Activated CD4-positive, alpha-beta T cell treated with anti-CD3 and anti-CD28 coated beads for 24 hours (primary cell): Measurements from ENCODE around the gene DPH7.
"Not testable (repeated sequence)": the region's sequence is repeated elsewhere in the genome, so short reads cannot be mapped to it uniquely, and the experiment has no call there.

Experiments
- DNase-seq, 2 donors: peaks; one replicate each; pipeline ENCODE4 v3.0.0-alpha.2; 2020; ENCODE audit warnings: low read depth in 2 of 2

Gene DPH7

DNA sequence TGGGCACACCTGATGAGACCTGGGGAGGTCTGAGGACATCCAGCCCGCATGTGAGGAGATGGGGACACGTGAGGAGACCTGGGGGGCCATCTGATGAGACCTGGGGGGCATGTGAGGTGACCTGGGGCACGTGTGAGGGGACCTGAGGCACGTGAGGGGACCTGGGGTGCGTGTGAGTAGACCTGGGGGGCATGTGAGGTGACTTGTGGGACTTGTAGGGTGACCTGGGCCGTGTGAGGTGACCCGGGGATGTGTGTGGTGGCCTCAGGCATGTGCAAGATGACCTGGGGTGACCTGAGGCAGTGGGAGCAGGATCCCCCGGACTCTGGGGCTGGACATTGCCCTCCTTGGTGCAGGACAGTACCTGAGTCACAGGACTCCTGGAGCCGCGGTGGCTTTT, 59.2 kb downstream of the DPH7 start:
- no peak for DNase-seq

DNA sequence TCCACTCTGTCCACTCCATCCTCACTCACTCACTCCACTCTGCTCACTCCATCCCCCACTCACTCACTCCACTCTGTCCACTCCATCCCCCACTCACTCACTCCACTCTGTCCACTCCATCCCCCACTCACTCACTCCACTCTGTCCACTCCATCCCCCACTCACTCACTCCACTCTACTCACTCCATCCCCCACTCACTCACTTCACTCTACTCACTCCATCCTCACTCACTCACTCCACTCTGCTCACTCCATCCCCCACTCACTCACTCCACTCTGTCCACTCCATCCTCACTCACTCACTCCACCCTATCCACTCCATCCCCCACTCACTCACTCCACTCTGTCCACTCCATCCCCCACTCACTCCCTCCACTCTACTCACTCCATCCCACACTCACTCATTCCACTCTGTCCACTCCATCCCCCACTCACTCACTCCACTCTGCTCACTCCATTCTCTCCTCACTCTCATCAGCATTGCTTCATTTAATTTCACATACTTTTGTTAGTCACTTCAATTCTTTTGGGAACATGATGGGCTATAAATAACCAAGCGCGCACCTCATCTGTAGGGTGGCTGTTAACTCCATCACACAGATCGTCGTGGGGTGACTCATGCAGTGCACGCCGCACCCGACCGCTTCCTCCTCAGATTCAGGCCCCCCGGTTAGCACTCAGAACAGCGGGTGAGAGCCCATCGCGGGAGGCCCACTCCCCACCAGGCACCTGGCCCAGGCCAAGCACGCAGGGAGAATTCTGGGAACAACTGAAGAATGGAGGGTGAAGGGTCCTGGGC, 59.9 kb downstream of the DPH7 start:
- not testable (repeated sequence) for DNase-seq

DNA sequence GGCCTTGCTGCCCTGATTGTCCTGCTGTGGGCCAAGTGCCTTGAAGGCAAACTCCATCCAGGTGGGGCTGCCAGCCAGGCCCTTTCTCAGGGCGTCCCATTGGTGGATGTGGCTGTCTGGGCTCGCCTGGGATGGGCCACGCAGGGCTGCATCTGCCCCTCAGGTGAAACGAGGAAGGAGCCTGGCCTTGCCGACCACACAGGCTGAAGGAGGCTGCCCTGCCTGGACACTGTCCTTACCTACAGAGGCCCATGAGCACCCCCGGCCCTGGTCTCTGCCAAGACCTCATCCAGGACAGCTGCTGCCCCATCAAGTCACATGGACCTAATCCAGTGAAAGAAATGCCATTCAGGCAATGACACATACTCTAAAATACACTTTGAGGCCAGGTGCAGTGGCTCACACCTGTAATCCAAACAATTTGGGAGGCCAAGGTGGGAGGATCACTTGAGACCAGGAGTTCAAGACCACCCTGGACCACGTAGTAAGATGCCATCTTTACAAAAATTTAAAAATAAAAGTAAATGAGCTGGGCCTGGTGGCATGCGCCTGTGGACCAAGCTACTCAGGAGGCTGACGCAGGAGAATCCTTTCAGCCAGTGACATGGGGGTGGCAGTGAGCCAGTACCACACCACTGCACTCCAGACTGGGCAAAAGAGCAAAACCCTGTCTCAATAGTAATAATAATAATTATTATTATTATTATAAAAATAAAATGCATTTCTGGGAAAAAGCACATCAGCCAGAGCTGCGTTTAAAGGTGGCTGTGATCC, 62.4 kb downstream of the DPH7 start:
- DNase-seq = no peak

DNA sequence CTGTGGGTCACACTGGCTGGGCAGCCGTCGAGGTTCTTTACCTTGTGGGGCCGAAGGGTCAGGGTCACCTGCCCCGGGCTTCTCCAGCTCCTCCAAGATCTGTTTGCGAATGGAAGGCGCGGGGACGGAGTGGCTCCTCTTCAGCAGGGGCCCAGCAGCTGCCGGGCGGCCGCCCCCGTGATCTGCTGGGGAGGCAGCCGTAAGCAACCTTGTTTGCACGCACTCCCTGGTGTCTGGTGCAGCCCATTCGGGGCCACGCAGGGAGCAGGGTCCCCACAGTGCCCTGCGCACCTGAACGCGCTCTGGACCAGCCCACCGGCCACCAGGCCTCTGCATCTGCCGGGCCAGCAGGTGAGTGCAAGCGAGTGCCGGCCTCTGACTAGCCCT, 63.4 kb downstream of the DPH7 start:
- no peak for DNase-seq

DNA sequence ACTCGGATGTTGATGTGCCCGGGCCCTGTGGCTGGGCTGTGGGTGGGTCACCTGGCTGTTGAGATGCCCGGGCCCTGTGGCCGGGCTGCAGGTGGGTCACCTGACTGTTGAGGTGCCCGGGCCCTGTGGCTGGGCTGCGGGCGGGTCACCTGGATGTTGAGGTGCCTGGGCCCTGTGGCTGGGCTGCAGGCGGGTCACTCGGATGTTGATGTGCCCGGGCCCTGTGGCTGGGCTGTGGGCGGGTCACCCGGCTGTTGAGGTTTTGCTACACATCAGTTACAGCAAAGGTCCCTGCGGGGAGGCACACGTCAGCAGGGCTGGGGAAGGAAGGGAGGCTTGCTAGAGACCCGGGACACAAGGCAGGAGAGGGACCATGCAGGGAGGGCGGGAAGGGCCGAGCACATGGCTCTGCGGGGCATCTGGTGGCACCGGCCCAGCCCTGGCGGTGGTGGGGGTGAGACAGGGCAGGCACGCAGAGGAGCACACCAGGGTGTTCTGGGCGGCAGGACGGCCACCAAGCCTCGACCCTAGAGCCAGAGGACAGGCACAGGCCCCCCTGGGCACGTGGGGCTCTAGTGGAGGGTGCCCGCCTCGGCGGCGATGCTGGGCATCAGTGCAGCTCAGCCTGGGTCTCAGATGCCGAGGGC, 63.9 kb downstream of the DPH7 start:
- no peak for DNase-seq

DNA sequence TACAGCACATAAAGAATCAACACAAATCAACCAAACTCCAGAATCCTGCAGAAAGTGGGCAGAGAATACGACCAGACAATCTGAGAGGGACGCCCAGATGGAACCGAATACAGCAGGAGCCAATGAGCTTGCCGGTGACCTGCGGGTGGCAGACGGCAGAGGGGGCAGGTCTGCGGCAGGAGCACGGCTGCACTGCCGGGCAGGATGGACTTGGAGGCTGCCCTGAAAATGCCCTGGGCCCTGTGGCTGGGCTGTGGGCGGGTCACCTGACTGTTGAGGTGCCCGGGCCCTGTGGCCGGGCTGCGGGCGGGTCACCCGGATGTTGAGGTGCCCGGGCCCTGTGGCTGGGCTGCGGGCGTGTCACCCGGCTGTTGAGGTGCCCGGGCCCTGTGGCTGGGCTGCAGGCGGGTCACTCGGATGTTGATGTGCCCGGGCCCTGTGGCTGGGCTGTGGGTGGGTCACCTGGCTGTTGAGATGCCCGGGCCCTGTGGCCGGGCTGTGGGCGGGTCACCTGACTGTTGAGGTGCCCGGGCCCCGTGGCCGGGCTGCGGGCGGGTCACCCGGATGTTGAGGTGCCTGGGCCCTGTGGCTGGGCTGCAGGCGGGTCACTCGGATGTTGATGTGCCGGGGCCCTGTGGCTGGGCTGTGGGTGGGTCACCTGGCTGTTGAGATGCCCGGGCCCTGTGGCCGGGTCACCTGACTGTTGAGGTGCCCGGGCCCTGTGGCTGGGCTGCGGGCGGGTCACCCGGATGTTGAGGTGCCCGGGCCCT, 64.7 kb downstream of the DPH7 start:
- DNase-seq = not testable (repeated sequence)

DNA sequence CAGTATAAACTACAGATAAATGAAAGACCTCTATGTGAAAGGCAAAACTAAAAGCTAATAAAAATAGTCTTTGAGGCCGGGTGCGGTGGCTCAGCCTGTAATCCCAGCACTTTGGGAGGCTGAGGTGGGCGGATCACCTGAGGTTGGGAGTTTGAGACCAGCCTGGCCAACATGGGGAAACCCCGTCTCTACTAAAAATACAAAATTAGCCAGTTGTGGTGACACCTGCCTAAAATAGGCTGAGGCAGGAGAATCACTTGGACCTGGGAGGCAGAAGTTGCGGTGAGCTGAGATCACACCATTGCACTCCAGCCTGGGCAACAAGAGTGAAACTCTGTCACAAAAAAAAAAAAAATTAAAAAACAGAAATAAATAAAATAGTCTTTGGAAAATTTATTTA, 65.6 kb downstream of the DPH7 start:
- DNase-seq = not testable (repeated sequence)

DNA sequence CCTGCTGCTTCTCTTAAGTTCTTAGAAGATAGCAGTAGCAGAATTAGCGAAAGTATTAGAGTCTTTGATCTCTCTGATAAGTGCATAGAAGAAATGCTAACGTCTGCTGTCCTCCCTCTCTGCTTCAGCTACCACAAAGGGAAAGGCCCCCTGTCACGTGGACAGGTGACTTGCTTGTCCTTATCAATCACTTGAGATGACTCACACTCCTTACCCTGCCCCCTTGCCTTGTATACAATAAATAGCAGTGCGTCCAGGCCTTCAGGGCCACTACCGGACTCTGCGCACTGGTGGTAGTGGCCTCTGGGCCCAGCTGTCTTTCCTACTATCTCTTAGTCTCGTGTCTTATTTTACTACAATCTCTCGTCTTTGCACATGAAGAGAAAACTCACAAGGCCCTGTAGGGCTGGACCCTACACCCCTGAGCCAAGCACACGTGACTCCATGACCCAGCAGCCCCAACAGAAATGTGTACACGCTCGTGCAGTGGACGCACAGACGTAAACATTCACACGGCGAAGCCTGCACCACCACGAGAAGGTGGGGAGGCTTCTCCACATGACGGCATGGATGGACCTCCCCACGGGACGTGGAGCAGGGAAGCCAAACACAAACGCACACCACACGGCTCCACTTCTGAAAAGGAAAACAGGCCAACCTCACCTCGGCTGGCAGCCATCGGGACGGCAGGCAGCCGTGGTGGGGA, 66.8 kb downstream of the DPH7 start:
- DNase-seq = no peak

DNA sequence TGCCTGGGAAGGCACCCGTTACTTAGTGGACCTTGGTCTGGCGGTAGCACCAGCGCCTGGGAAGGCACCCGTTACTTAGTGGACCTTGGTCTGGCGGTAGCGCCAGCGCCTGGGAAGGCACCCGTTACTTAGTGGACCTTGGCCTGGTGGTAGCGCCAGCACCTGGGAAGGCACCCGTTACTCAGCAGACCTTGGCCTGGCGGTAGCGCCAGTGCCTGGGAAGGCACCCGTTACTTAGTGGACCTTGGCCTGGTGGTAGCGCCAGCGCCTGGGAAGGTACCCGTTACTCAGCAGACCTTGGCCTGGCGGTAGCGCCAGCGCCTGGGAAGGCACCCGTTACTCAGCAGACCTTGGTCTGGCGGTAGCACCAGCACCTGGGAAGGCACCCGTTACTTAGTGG, 67.6 kb downstream of the DPH7 start:
- not testable (repeated sequence) for DNase-seq

DNA sequence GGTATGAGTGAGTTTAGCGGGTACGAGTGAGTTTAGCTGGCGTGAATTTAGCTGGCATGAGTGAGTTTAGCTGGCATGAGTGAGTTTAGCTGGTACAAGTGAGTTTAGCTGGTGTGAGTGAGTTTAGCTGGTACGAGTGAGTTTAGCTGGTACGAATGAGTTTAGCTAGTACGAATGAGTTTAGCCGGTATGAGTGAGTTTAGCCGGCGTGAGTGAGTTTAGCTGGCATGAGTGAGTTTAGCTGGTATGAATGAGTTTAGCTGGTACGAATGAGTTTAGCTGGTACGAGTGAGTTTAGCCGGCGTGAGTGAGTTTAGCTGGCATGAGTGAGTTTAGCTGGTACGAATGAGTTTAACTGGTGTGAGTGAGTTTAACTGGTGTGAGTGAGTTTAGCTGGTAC, 69.5 kb downstream of the DPH7 start:
- DNase-seq = no peak

DNA sequence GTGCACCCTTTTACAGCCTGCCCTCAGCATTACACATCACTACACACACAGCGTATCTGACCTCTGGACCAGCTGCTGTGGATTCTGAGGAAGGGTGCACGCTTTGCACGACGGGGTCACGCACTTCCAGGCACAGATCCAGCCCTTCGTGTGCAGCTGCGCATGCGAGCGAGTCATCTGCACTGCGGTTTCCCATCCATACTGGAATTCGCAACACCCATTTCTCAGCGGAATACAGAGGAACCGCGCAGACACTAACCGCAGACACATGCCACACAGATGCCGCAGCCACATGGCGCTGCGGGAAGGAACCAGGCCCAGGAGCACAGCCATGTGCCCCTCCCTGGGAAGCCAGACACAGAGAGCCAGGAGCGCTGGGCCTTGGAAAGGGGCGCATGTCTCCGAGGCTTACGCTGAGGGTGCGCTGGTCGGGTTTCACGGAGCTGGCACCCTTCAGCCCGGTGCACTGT, 72.0 kb downstream of the DPH7 start:
- DNase-seq = no peak

DNA sequence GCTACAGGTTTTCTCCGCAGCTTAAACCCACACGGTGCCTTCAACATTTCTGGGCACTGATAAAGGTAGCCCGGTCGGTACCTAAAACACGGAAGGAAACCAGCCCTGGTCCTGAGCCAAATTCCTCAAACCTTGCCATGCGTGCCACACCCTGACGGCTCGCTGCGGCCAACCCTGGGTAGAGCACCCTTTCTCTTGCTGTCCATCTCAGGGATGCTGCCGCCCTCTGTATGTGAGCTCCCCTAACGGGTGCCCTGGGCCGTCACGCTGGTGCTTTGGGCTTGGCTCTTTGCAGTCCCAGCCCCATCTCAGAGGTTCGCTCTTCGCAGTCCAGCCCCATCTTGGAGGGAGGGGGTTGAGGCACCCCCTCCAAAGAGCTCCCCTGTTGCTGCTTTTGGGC, 72.5 kb downstream of the DPH7 start:
- no peak for DNase-seq

DNA sequence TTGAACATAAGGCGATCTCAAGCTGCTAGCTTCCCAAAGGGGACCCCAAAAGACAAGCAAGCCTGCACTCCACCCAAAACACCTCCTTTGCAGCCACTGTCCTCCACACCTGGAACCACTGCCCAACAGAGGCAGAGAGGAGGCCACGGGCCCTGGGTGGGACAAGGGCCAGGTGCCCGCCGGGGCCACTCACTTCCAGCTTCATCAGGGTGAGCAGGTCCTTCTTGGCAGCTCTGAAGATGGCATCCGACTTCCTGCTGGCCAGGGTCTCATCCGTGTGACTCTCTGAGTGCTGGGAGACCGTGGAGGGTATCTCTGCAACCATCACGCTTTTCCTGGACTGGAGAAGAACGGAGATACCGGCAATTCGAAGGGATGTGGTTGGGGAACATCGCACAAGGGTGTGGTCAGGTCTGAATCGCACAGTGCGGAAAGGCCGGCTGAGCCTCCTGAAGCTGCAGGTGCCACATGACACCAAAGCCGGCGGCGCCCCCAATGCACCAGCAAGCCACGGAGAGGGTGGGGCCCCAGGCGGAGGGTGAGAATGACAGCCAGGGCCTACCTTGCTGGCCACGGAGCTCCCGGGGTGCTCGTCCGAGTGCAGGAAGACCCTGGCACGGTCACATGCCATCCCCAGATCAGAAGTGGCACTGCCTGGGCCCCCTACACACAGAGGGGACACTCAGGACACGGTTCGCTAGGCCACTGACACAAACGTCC, 73.1 kb downstream of the DPH7 start:
- no peak for DNase-seq
